ENCODE results near the gene GPR82. TPM values are rescaled to one million over a fixed set of nuclear protein-coding genes. Genes with fewer than 3 reads are reported as not detected.
"Not testable (repeated sequence)": the region's sequence is repeated elsewhere in the genome, so short reads cannot be mapped to it uniquely, and the experiment has no call there.

Gene GPR82, protein sequence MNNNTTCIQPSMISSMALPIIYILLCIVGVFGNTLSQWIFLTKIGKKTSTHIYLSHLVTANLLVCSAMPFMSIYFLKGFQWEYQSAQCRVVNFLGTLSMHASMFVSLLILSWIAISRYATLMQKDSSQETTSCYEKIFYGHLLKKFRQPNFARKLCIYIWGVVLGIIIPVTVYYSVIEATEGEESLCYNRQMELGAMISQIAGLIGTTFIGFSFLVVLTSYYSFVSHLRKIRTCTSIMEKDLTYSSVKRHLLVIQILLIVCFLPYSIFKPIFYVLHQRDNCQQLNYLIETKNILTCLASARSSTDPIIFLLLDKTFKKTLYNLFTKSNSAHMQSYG
- total RNA-seq (2021) (not detected in 2 replicates), Bru-seq, nascent RNA (percentile 9 among the genes with signal in this experiment), BruChase-seq, experiment 1, labeled RNA remaining after a 2-hour chase (not detected), BruChase-seq, experiment 2, labeled RNA remaining after a 6-hour chase (not detected)
- long read RNA-seq, partial matches to known transcripts, result 0 of 2 reads
- long read RNA-seq, other reads (novel, unspliced or antisense), result 2 of 2 reads

DNA sequence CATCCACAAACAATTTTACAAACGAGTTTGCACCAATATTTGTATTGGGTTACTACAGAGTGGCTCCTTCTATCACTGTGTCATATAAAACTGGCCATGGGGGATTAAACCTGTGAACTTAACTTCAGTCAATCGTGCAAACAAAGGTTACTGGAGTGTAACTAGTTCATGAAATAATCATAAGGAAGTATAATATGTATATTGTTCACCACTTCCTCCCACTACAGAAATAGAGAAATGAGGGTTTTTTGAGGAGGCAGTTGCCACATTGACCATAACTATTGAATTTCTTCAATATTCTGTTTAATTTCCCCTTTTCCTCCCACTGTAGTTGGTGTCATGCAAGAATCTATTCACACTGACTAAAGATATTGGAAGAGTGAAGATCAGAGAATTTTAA, at the start of gene GPR82:
TSS of gene GPR82 (plus strand) at position 356 of the 400 bp plus-strand sequence. CDS start 2,846 bp downstream, outside the sequence.
- Histone ChIP-seq H3F3A (ENCODE audit: insufficient read depth, low read depth) (no peaks in the 10 kb centered on the region), H3K27me3 (ENCODE audit: insufficient read depth, low read depth) (no peaks in the 10 kb centered on the region), H3K9me2 (ENCODE audit: insufficient read depth) (no peaks in the 10 kb centered on the region), H3K9me3 (ENCODE audit: insufficient read depth, low read depth) (no peaks in the 10 kb centered on the region), H3K4me1 (replicated peaks; ENCODE audit: insufficient read depth) (no peaks in the 10 kb centered on the region), H4K20me1 (ENCODE audit: insufficient read depth) (no peaks in the 10 kb centered on the region), H3K79me2 (ENCODE audit: low read depth) (no peaks in the 10 kb centered on the region), H3K36me3 (ENCODE audit: low read depth) (no peaks in the 10 kb centered on the region), H3K4me2 (no peak within 1 kb of the TSS), H3K27ac (no peak within 1 kb of the TSS), H2AFZ (no peak within 1 kb of the TSS), H3K4me3 (no peak within 1 kb of the TSS)
- no TSS peak for BruUV-seq (replicated peaks)
- CTCF ChIA-PET, result no interaction called here
- intact Hi-C loops (cut with micrococcal nuclease; ENCODE audit: unreplicated experiment), result no loop called here
- POLR2A ChIA-PET (ENCODE audit: unreplicated experiment), result no interaction called here
- TF ChIP-seq CTCF (conservative IDR thresholded peaks at IDR 0.05), result no peak
- TF ChIP-seq EZH2 (IDR thresholded peaks at IDR 0.05; ENCODE audit: low read depth), result no peak
- no peak for DNase-seq

DNA sequence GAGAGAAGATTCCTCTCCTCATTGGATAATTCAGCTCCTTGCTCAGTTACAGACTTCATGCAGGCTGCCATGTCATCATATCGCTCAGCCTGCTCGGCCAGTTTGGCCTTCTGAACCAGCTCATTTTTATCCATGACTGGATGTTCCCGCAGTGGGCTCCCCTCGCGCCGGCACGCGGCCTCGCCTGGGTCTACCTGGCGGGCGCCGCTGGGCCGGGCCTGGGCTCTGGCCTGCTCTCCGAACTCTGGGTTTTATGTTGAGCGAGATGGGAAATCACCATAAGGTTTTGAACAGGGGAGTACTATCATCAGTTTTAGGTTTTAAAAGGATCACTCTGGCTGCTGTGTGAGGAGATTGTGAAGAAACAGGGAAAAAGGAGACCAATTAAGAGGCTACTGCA, 47.6 kb upstream of the GPR82 start:
- H3K9me2 ChIP-seq (ENCODE audit: insufficient read depth); H2AFZ ChIP-seq; POLR2A ChIA-PET (ENCODE audit: unreplicated experiment); H3K27me3 ChIP-seq (ENCODE audit: insufficient read depth, low read depth); H3F3A ChIP-seq (ENCODE audit: insufficient read depth, low read depth); H4K20me1 ChIP-seq (ENCODE audit: insufficient read depth); H3K4me2 ChIP-seq; H3K9me3 ChIP-seq (ENCODE audit: insufficient read depth, low read depth); H3K36me3 ChIP-seq (ENCODE audit: low read depth); H3K27ac ChIP-seq; H3K4me1 ChIP-seq (replicated peaks; ENCODE audit: insufficient read depth); intact Hi-C loops (cut with micrococcal nuclease; ENCODE audit: unreplicated experiment); H3K79me2 ChIP-seq (ENCODE audit: low read depth); H3K4me3 ChIP-seq; DNase-seq; BruUV-seq (replicated peaks); CTCF ChIA-PET: not testable (repeated sequence)

GRCh38 chrX:41677183-41678060, 46.6 kb upstream of the GPR82 start:
- H4K20me1 ChIP-seq (ENCODE audit: insufficient read depth), result no peaks in the 10 kb centered on the region
- no peak overlapping the region for H3K4me3 ChIP-seq
- CTCF ChIA-PET, result no interaction called here
- no peaks in the 10 kb centered on the region for H3F3A ChIP-seq (ENCODE audit: insufficient read depth, low read depth)
- H3K79me2 ChIP-seq (ENCODE audit: low read depth), result no peaks in the 10 kb centered on the region
- BruUV-seq (replicated peaks), result no TSS peak
- no peaks in the 10 kb centered on the region for H3K27me3 ChIP-seq (ENCODE audit: insufficient read depth, low read depth)
- H3K4me1 ChIP-seq (replicated peaks; ENCODE audit: insufficient read depth), result no peaks in the 10 kb centered on the region
- no peak for DNase-seq
- H3K9me2 ChIP-seq (ENCODE audit: insufficient read depth), result no peaks in the 10 kb centered on the region
- no peak overlapping the region for H3K4me2 ChIP-seq
- POLR2A ChIA-PET (ENCODE audit: unreplicated experiment), result no interaction called here
- no peak overlapping the region for H3K27ac ChIP-seq
- intact Hi-C loops (cut with micrococcal nuclease; ENCODE audit: unreplicated experiment), result no loop called here
- no peaks in the 10 kb centered on the region for H3K36me3 ChIP-seq (ENCODE audit: low read depth)
- H3K9me3 ChIP-seq (ENCODE audit: insufficient read depth, low read depth), result no peaks in the 10 kb centered on the region
- no peak for TF ChIP-seq CTCF (conservative IDR thresholded peaks at IDR 0.05)
- H2AFZ ChIP-seq, result no peak overlapping the region

Data from PC-9 (cell line).